Fibroblast of mammary gland (primary cell): ENCODE measurements around the gene MUC2.

ENCODE experiments used
- DNase-seq: peaks from one replicate; pipeline ENCODE4 v3.0.0-alpha.2; 2010; ENCODE audit warnings: low read depth
- H3K4me3 ChIP-seq: 2 replicates; pipeline ENCODE4 v1.5.1; 2011; ENCODE audit warnings: low read depth, mild to moderate bottlenecking, low read length, moderate library complexity; ENCODE audit not compliant: control insufficient read depth
- TF ChIP-seq, protein P1 (sequence below): conservative IDR thresholded peaks from 2 replicates; pipeline ENCODE4 v1.5.1; 2011; ENCODE audit warnings: low read depth, low read length, inconsistent platforms; ENCODE audit not compliant: control insufficient read depth, insufficient read depth

MUC2 gene

DNA sequence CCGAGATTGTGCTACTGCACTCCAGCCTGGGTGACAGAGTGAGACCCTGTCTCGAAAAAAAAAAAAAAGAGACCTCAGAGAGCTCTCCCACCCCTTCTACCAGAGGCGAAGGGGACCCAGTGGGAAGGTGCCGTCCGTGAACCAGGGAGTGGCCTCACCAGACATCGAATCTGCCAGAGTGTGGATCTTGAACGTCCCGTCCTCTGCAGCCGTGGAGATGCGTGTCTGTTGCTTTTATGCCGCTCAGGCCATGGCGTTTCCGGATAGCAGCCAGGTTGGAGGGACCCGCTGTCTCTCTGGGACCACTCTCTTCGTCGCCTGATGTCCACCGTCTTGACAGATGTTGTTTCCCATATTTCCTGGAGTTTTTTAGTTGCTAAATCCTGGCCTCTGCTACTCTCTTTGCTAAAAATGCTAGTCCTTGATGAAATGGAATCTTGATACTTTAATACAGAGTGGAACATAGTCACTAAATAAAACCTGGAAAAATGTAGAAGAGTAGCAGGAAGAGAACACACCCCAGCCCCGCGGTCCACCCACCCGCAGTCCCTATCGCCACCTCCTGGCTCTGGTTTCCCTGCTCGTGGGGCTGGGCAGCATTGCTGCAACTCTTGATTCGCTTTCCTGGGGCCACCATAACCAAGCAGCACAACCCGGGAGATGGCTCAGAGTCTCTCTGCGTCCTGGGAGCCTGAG lies 26.2 kb upstream of the MUC2 start:
- TF ChIP-seq, protein P1, sequence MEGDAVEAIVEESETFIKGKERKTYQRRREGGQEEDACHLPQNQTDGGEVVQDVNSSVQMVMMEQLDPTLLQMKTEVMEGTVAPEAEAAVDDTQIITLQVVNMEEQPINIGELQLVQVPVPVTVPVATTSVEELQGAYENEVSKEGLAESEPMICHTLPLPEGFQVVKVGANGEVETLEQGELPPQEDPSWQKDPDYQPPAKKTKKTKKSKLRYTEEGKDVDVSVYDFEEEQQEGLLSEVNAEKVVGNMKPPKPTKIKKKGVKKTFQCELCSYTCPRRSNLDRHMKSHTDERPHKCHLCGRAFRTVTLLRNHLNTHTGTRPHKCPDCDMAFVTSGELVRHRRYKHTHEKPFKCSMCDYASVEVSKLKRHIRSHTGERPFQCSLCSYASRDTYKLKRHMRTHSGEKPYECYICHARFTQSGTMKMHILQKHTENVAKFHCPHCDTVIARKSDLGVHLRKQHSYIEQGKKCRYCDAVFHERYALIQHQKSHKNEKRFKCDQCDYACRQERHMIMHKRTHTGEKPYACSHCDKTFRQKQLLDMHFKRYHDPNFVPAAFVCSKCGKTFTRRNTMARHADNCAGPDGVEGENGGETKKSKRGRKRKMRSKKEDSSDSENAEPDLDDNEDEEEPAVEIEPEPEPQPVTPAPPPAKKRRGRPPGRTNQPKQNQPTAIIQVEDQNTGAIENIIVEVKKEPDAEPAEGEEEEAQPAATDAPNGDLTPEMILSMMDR = no peak
- DNase-seq = no peak
- H3K4me3 ChIP-seq = no peak overlapping the region

DNA sequence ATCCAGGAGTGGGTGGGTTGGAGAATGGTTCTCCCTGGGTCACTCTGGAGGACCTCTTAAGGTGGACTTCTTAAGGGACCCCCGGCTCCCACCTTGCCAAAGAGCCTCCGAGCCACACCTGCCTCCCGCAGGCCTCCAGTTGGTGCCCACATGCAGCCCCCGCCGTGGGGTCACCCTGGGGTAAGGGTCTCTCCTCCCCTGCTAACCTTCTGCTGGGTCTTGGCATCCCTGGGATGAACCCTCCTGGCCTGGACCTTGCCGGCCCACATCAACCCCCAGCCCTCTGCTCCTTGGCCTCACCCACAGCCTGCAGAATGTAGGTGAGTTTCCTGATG lies 25.6 kb upstream of the MUC2 start:
- no peak for DNase-seq
- TF ChIP-seq, protein P1 = no peak
- H3K4me3 ChIP-seq = no peak overlapping the region

DNA sequence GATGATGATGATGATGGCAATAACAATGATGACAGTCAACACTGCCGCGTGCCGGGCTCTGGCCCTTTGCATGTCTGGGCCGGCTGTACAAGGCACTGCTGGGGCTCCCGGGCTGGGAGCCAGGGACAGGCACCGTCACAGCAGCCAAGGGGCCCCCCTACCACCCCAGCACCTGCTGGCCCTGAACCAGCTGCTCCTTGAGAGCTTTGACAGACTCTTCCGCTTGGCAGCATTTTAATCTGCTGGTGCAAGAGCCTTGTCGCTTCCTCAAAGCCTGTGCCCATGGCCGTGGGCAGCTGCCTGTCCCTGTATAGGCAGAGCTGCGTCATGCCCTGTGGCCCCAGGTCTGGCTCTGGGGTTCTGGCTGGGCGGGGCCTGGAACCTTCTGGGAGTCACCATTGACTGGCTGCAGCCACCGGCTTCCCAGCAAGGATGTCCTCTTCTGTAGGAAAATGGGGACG lies 25.2 kb upstream of the MUC2 start:
- no peak overlapping the region for H3K4me3 ChIP-seq
- no peak for DNase-seq
- TF ChIP-seq, protein P1 = no peak

DNA sequence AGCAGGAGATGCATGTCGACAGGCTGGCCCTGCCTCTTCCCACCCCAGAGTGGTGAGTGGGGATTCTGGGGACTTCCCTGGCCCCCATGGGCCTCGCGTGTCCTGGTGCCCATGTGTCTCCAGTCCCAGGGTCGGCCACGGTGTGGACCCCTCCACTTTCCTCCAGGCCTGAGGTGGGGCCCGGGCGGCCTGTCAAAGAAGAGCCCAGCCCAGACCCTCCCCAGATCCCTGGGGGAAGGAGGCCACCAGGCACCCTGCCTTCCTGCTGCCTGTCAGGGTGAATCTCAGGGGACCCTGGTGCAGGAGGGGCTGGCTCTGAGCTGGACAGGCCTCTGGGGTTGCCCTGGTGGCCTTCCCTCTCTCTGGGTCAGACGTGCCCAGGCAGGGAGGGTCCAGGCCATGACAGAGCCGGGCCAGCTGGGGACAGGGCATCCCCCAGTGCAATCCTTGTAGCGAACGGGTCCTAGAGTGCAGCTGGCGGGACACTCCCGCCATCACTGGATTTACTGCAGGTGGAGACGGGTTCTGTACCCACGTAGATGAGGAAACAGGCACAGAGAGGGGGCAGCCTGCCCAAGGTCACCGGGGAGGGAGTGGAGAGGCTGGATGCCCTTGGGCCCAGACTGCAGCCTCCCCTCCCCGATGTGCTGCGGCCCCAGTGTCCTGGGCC lies 24.6 kb upstream of the MUC2 start:
- DNase-seq = no peak
- no peak overlapping the region for H3K4me3 ChIP-seq
- TF ChIP-seq, protein P1 = no peak

DNA sequence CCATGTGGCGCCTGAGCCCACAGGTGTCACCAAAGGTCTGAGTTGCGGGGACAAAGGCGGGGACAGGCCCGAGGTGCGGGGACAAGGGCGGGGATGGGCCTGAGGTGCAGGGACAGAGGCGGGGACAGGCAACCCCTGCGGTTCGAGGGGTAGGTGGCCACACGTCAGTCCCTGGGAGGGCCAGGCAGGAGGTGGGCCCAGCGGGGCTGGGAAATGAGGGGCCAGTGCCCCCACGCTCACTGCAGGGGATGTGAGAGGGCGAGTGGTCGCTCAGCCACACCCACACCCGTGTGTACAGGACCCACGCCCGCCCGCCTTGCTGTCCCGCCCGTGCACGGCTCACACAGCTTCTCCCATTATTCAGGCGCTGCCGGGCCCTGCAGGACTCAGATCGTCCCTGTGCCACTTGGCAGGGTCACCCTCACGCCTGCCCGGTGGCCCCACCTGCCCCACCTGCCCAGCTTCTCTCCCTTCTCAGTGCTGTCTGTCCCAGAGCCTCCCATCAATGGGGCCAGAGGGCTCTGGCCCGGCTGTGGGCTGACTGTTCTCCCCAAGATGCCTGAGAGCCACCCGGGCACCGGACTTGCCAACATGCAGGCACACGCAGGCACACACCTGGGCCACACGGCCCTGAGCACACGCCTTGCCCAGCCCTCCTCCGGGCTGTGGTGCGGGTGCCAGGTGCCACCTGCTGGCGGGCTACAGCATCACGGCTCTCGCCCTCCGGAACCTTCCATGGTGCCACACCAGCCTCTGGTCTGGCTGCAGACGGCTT lies 23.9 kb upstream of the MUC2 start:
- peak; percentile 42 for DNase-seq
- H3K4me3 ChIP-seq = no peak overlapping the region
- TF ChIP-seq, protein P1 = peak; percentile 77

DNA sequence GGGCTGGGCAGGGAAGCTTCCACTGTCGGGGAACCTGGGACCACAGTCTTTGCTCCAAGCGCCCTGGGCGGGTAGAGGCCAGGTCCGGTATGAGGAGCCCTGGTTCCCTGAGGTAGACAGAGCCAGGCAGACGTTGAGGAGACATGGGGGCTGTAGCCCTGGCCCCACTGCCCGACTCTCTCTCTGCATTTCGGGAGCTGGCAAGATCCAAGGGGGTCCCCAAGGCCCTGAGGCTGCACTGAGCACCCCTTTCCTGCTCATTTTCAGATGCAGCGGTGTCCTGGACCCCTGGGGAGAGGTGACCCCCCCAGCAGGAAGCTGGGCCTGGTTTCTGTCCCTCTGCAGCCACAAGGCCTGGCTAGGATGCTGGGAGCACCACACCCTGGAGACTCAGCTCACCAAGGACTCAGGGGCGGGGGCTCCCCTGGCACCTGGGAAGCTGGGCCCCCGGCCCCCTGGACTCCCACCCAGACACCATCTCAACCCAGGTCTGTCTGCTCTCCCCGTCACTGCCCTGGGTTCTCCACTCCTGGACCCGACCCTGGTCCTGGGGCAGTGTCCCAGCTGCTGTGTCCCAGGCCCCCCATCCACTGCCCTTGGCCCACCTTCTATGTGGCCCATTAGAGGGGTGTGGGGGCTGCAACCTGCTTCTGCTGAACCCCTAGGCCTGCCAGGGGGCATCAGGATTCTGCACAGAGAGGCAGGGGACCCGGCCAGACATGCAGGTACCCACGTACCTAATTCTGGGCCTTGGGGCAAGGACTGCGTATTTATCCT lies 23.1 kb upstream of the MUC2 start:
- TF ChIP-seq, protein P1 = no peak
- no peak overlapping the region for H3K4me3 ChIP-seq
- DNase-seq = no peak
